Mammary epithelial cell (primary cell): ENCODE measurements around the gene HYI.

Experiments used
- CTCF ChIP-seq, 2 donors: IDR thresholded peaks in 1 of 2; conservative IDR thresholded peaks in 1 of 2; 2 replicates each; pipeline ENCODE4 v1.5.1; 2011 to 2012; ENCODE audit warnings: inconsistent platforms in 2 of 2, low read length in 2 of 2, mild to moderate bottlenecking in 2 of 2, control low read depth in 1 of 2, low read depth in 1 of 2; ENCODE audit not compliant: insufficient read depth in 1 of 2; ENCODE audit errors: extremely low read depth in 1 of 2
- EZH2 ChIP-seq: IDR thresholded peaks from 2 replicates; pipeline ENCODE4 v1.6.1; 2012; ENCODE audit warnings: low read length, inconsistent platforms, borderline replicate concordance

GRCh38 chr1:43402089-43402865 is 51.5 kb downstream of the HYI start:
- TF ChIP-seq EZH2 (no peak), CTCF (conservative IDR thresholded peaks at IDR 0.05 in 1 of 2, IDR thresholded peaks at IDR 0.05 in 1 of 2; ENCODE audit: extremely low read depth in 1 of 2, insufficient read depth in 1 of 2, low read depth in 1 of 2, low read length in 2 of 2) (no peak)
